Measurements from ENCODE around the gene BIVM. TPM values are rescaled to one million over a fixed set of nuclear protein-coding genes. Genes with fewer than 3 reads are reported as not detected.

The BIVM gene
- total RNA-seq, 1 donor from 2014 or later = 7.9 TPM

GRCh38 chr13:102870677-102871415, 71.9 kb downstream of the BIVM start:
- Histone ChIP-seq H3K4me3 (ENCODE audit: low read depth, low read length) (no peak overlapping the region), H3K36me3 (ENCODE audit: control insufficient read depth, insufficient read depth, low read length) (peaks cover 15% of the 10 kb centered on the region), H3K27me3 (ENCODE audit: control insufficient read depth, insufficient read depth, low read length) (no peaks in the 10 kb centered on the region)
- FAIRE-seq (no peak), DNase-seq (ENCODE audit: low read depth) (peak; percentile 39)
- TF ChIP-seq, protein P1, sequence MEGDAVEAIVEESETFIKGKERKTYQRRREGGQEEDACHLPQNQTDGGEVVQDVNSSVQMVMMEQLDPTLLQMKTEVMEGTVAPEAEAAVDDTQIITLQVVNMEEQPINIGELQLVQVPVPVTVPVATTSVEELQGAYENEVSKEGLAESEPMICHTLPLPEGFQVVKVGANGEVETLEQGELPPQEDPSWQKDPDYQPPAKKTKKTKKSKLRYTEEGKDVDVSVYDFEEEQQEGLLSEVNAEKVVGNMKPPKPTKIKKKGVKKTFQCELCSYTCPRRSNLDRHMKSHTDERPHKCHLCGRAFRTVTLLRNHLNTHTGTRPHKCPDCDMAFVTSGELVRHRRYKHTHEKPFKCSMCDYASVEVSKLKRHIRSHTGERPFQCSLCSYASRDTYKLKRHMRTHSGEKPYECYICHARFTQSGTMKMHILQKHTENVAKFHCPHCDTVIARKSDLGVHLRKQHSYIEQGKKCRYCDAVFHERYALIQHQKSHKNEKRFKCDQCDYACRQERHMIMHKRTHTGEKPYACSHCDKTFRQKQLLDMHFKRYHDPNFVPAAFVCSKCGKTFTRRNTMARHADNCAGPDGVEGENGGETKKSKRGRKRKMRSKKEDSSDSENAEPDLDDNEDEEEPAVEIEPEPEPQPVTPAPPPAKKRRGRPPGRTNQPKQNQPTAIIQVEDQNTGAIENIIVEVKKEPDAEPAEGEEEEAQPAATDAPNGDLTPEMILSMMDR (IDR thresholded peaks at IDR 0.05; ENCODE audit: insufficient read depth, low read length, severe bottlenecking) = peak; percentile 68

DNA sequence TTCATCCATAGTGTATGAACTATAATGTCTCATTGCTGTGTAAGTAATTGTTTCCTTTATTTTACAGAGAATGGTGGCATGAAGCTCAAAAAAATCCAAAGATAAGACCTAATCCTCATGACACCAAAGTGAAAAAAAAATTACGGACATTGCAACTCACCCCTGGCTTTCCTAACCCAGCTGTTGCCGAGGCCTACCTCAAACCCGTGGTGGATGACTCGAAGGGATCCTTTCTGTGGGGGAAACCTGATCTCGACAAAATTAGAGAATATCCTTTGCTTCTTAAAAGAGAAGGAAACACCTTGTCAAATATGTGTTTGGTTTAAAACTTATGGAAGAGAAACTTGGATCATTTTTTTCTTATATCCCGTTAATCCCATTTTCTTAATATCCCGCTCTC, 73.2 kb downstream of the BIVM start:
- TF ChIP-seq, protein P1 (IDR thresholded peaks at IDR 0.05; ENCODE audit: insufficient read depth, low read length, severe bottlenecking) = no peak
- H3K36me3 ChIP-seq (ENCODE audit: control insufficient read depth, insufficient read depth, low read length) = peaks cover 11% of the 10 kb centered on the region
- DNase-seq (ENCODE audit: low read depth) = no peak
- no peak for FAIRE-seq
- no peak overlapping the region for H3K4me3 ChIP-seq (ENCODE audit: low read depth, low read length)
- H3K27me3 ChIP-seq (ENCODE audit: control insufficient read depth, insufficient read depth, low read length) = no peaks in the 10 kb centered on the region

DNA sequence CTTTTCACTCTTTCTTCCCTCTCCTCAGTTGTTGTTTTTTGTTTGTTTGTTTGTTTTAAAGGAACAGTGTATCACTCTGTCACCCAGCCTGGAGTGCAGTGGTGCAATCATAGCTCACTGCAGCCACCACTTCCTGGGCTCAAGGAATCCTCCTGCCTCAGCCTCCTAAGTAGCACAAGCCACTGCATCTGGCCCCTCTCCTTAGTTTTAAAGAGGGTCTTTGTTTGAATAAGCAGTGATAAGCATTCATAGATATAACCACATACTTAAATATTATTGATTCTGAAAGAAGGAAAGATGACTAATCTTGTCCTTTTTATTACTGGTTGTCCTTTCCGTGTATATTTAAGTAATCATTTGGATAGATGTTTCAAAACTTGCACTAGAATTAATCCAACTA, 73.6 kb downstream of the BIVM start:
- Histone ChIP-seq H3K4me3 (ENCODE audit: low read depth, low read length) (no peak overlapping the region), H3K36me3 (ENCODE audit: control insufficient read depth, insufficient read depth, low read length) (peaks cover 10% of the 10 kb centered on the region), H3K27me3 (ENCODE audit: control insufficient read depth, insufficient read depth, low read length) (no peaks in the 10 kb centered on the region)
- TF ChIP-seq, protein P1 (IDR thresholded peaks at IDR 0.05; ENCODE audit: insufficient read depth, low read length, severe bottlenecking) = no peak
- FAIRE-seq (no peak), DNase-seq (ENCODE audit: low read depth) (no peak)

- no peak for FAIRE-seq
- Histone ChIP-seq H3K27me3 (ENCODE audit: control insufficient read depth, insufficient read depth, low read length) (no peaks in the 10 kb centered on the region), H3K36me3 (ENCODE audit: control insufficient read depth, insufficient read depth, low read length) (peaks cover 7% of the 10 kb centered on the region), H3K4me3 (ENCODE audit: low read depth, low read length) (no peak overlapping the region)
- DNase-seq (ENCODE audit: low read depth) = peak; percentile 89
- TF ChIP-seq, protein P1 (IDR thresholded peaks at IDR 0.05; ENCODE audit: insufficient read depth, low read length, severe bottlenecking) = no peak
These were observed 74.7 kb downstream of the BIVM start for GRCh38 chr13:102873653-102874052.

DNA sequence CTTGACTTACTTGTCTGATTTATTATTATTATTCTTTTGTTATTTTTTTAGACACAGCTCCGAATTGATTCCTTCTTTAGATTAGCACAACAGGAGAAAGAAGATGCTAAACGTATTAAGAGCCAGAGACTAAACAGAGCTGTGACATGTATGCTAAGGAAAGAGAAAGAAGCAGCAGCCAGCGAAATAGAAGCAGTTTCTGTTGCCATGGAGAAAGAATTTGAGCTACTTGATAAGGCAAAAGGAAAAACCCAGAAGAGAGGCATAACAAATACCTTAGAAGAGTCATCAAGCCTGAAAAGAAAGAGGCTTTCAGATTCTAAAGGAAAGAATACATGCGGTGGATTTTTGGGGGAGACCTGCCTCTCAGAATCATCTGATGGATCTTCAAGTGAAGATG, 76.3 kb downstream of the BIVM start:
- FAIRE-seq (no peak), DNase-seq (ENCODE audit: low read depth) (no peak)
- Histone ChIP-seq H3K36me3 (ENCODE audit: control insufficient read depth, insufficient read depth, low read length) (peaks cover 7% of the 10 kb centered on the region), H3K27me3 (ENCODE audit: control insufficient read depth, insufficient read depth, low read length) (no peaks in the 10 kb centered on the region), H3K4me3 (ENCODE audit: low read depth, low read length) (no peak overlapping the region)
- TF ChIP-seq, protein P1 (IDR thresholded peaks at IDR 0.05; ENCODE audit: insufficient read depth, low read length, severe bottlenecking) = no peak

DNA sequence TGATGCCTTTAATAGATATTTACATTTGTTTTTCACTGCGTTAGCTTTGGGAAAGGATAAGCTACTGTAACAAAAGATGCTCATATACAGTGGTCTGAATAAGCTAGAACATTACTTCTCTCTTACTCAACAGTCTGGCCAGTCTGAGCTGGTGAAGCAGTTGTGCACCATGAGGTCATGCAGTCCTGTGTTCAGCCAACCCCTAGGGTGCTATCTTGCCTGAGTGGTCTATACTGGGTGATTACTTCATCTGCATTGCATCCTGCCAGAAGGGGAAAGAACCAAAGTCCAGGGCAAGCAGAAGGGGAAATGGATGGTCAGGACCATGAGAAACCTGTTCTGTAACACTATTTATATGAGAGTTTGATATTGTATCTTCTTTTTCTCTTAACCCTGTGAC, 78.4 kb downstream of the BIVM start:
- TF ChIP-seq, protein P1 (IDR thresholded peaks at IDR 0.05; ENCODE audit: insufficient read depth, low read length, severe bottlenecking) = no peak
- peak; percentile 45 for DNase-seq (ENCODE audit: low read depth)
- Histone ChIP-seq H3K36me3 (ENCODE audit: control insufficient read depth, insufficient read depth, low read length) (peaks cover 7% of the 10 kb centered on the region), H3K4me3 (ENCODE audit: low read depth, low read length) (no peak overlapping the region), H3K27me3 (ENCODE audit: control insufficient read depth, insufficient read depth, low read length) (no peaks in the 10 kb centered on the region)
- FAIRE-seq = no peak

All from bronchial epithelial cell (primary cell).